A549 (cell line): ENCODE data around the gene C1orf174.

Experiments used
- CEBPB ChIP-seq, 2 experiments: fragments of >200 bp in 1 of 2; sonication (Bioruptor Twin) in 1 of 2; formaldehyde crosslinking in 1 of 2; IDR thresholded peaks; 2 replicates each; pipeline ENCODE4 v1.6.1; 2012 to 2016
- RAD21 ChIP-seq, 2 experiments: fragments of >200 bp in 1 of 2; sonication (Bioruptor Twin) in 1 of 2; formaldehyde crosslinking in 1 of 2; IDR thresholded peaks in 1 of 2; conservative IDR thresholded peaks in 1 of 2; 2 replicates in 1 of 2; 3 replicates in 1 of 2; pipeline ENCODE4 v1.6.1; 2012 to 2018; ENCODE audit warnings: inconsistent platforms in 1 of 2
- RNF2 ChIP-seq: fragments of 200-600 bp; sonication (generic); IDR thresholded peaks from 2 replicates; pipeline ENCODE4 v1.6.1; 2016; ENCODE audit warnings: low read depth, mild to moderate bottlenecking, antibody characterized with exemption, moderate library complexity, borderline replicate concordance
- TF ChIP-seq, protein P1 (sequence below): fragments of >200 bp; sonication (Bioruptor Twin); formaldehyde crosslinking; IDR thresholded peaks from 3 replicates; pipeline ENCODE4 v1.5.1; 2016
- TF ChIP-seq, protein P2 (sequence below): fragments of >200 bp; sonication (Bioruptor Twin); formaldehyde crosslinking; IDR thresholded peaks from 3 replicates; pipeline ENCODE4 v1.6.1; 2016
- TF ChIP-seq, protein P3 (sequence below): fragments of 450-650 bp; IDR thresholded peaks from 2 replicates; pipeline ENCODE4 v1.6.1; 2014; ENCODE audit warnings: antibody characterized with exemption
- TF ChIP-seq, protein P4 (sequence below): IDR thresholded peaks from 2 replicates; pipeline ENCODE4 v1.6.1; 2012

DNA sequence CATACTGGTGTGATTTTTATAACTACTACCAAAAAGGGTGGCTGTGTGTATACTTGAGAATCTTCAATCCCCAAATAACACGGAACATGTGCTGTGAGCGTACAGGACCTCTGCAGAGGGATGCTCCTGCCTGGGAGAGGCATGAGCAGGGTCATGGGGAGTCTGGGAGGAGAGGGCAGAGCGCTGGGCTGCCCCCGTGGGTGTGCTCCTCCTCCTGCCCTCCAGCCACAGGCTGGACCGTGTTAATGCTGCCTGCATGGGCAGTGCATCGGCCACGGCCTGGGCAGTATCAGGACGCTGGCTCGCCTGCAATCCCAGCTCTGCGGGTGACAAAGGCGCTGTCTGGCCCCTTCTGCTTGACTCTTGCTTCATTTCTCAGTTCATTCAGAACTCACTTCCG is 49.2 kb downstream of the C1orf174 start:
- TF ChIP-seq, protein P1, sequence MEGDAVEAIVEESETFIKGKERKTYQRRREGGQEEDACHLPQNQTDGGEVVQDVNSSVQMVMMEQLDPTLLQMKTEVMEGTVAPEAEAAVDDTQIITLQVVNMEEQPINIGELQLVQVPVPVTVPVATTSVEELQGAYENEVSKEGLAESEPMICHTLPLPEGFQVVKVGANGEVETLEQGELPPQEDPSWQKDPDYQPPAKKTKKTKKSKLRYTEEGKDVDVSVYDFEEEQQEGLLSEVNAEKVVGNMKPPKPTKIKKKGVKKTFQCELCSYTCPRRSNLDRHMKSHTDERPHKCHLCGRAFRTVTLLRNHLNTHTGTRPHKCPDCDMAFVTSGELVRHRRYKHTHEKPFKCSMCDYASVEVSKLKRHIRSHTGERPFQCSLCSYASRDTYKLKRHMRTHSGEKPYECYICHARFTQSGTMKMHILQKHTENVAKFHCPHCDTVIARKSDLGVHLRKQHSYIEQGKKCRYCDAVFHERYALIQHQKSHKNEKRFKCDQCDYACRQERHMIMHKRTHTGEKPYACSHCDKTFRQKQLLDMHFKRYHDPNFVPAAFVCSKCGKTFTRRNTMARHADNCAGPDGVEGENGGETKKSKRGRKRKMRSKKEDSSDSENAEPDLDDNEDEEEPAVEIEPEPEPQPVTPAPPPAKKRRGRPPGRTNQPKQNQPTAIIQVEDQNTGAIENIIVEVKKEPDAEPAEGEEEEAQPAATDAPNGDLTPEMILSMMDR: no peak
- TF ChIP-seq RNF2 (no peak), CEBPB (IDR thresholded peaks at IDR 0.05) (no peak), RAD21 (conservative IDR thresholded peaks at IDR 0.05 in 1 of 2, IDR thresholded peaks at IDR 0.05 in 1 of 2) (no peak)
- TF ChIP-seq, protein P2, sequence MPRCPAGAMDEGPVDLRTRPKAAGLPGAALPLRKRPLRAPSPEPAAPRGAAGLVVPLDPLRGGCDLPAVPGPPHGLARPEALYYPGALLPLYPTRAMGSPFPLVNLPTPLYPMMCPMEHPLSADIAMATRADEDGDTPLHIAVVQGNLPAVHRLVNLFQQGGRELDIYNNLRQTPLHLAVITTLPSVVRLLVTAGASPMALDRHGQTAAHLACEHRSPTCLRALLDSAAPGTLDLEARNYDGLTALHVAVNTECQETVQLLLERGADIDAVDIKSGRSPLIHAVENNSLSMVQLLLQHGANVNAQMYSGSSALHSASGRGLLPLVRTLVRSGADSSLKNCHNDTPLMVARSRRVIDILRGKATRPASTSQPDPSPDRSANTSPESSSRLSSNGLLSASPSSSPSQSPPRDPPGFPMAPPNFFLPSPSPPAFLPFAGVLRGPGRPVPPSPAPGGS: no peak
- TF ChIP-seq, protein P3, sequence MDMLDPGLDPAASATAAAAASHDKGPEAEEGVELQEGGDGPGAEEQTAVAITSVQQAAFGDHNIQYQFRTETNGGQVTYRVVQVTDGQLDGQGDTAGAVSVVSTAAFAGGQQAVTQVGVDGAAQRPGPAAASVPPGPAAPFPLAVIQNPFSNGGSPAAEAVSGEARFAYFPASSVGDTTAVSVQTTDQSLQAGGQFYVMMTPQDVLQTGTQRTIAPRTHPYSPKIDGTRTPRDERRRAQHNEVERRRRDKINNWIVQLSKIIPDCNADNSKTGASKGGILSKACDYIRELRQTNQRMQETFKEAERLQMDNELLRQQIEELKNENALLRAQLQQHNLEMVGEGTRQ: no peak
- TF ChIP-seq, protein P4, sequence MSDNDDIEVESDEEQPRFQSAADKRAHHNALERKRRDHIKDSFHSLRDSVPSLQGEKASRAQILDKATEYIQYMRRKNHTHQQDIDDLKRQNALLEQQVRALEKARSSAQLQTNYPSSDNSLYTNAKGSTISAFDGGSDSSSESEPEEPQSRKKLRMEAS: no peak
